Adrenal gland (tissue), 12 donors: Measurements from ENCODE around the gene UBE2L5. TPM values are rescaled to one million over a fixed set of nuclear protein-coding genes. Genes with fewer than 3 reads are reported as not detected.

Experiments used
- DNase-seq, 7 donors: peaks; one replicate each; pipeline ENCODE4 v3.0.0-alpha.2; 2019 to 2020
- H3K27ac ChIP-seq, 5 donors: fragments of 200-600 bp; sonication (generic) in 4 of 5; 1 replicate in 3 of 5; 2 replicates in 2 of 5; pipeline versions ENCODE4 v1.5.1 to v1.8.0; 2016 to 2020; ENCODE audit warnings: mild to moderate bottlenecking in 1 of 5
- H3K27me3 ChIP-seq: fragments of 200-600 bp; 2 replicates; pipeline ENCODE4 v1.8.0; 2021
- H3K36me3 ChIP-seq, 2 donors: fragments of 200-600 bp; replicated peaks in 1 of 2; 1 replicate in 1 of 2; 2 replicates in 1 of 2; pipeline versions ENCODE4 v1.5.1 to v1.8.0; 2018 to 2022
- H3K4me1 ChIP-seq, 2 donors: fragments of 200-600 bp; replicated peaks in 1 of 2; 1 replicate in 1 of 2; 2 replicates in 1 of 2; pipeline versions ENCODE4 v1.5.1 to v1.8.0; 2018 to 2021
- H3K4me3 ChIP-seq, 4 donors: fragments of 200-600 bp; sonication (generic) in 3 of 4; one replicate each; pipeline ENCODE4 v1.5.1; 2016 to 2018
- H3K9me3 ChIP-seq, 3 donors: fragments of 200-600 bp; sonication (generic) in 1 of 3; replicated peaks in 1 of 3; 1 replicate in 2 of 3; 2 replicates in 1 of 3; pipeline versions ENCODE4 v1.5.1 to v1.8.0; 2016 to 2021
- POLR2A ChIP-seq, 2 donors: fragments of 450-650 bp; IDR thresholded peaks; one replicate each; pipeline ENCODE4 v1.6.1; 2017; ENCODE audit warnings: antibody characterized with exemption in 2 of 2, mild to moderate bottlenecking in 2 of 2, moderate library complexity in 1 of 2
- WGBS, 4 donors: extraction: QIAGEN DNeasy Blood & Tissue Kit in 2 of 4; methylation state at CpG; one replicate each; pipeline versions ENCODE4 v1.1.5 to v1.1.7; 2013 to 2017; 5-methylcytosine and 5-hydroxymethylcytosine counted together
- intact Hi-C, 2 donors: fragments of 100-400 bp; cut with DNase I; formaldehyde crosslinking; loops; one replicate each; pipeline versions ENCODE4 v1.14.1 to v1.15.0; 2022 to 2023
- polyA plus RNA-seq, 3 donors: library from polyadenylated mRNA; stranded (reverse); fragments of 200-250 nt in 2 of 3; fragments of 350-450 nt in 1 of 3; fragmentation: Illumina TruSeq in 1 of 3; extraction: RNeasy Lipid Tissue Mini Kit (QIAGEN cat#74804) in 1 of 3; gene quantifications; one replicate each; pipeline ENCODE4 v1.2.3, GENCODE V29; 2013 to 2014
- total RNA-seq, 9 donors: library from RNA; depleted of rRNA in 4 of 9; stranded (reverse); fragments of >200 nt in 4 of 9; fragments of 120-200 nt in 1 of 9; fragmentation: NEBNext Ultra II Directional in 1 of 9; extraction: Animal tissue kit (Norgen Biotek cat#: 25700) in 1 of 9; gene quantifications; one replicate each; pipeline versions ENCODE4 v1.1.0 to v1.2.4, GENCODE V29; 2013 to 2023
- TF ChIP-seq, protein P1 (sequence below), 6 experiments: fragments of 450-650 bp in 4 of 6; fragments of 200-600 bp in 2 of 6; sonication (generic) in 1 of 6; IDR thresholded peaks; 1 replicate in 5 of 6; 2 replicates in 1 of 6; pipeline versions ENCODE4 v1.5.1 to v1.8.0; 2016 to 2021; ENCODE audit warnings: antibody characterized with exemption in 6 of 6, mild to moderate bottlenecking in 2 of 6, moderate library complexity in 1 of 6
- donor health status: healthy with polysubstance abuse.
- donor health status: Bipolar disorder and iron deficiency.
- donor health status: DM: yes; HTN: yes; CAD: no.
- donor health status: DM: no; HTN: no; CAD: no.
- donor health status: DM: no; HTN: no; CAD: no.
- donor health status: DM: yes; HTN: yes; CAD: no.

Gene UBE2L5
- total and polyA plus RNA-seq, 12 donors = 0.03 to 0.28 (median 0.17) TPM; not detected in 8

- Histone ChIP-seq H3K4me1 (peaks cover 4 to 13% of the 10 kb centered on the region in 2 donors), H3K36me3 (no peaks in the 10 kb centered on the region), H3K27me3 (no peaks in the 10 kb centered on the region), H3K27ac (peak overlapping the region; percentile 69 to 93 (median 88)), H3K9me3 (no peaks in the 10 kb centered on the region), H3K4me3 (peak overlapping the region in 3 of 4 donors; percentile 20 to 67 (median 32))
- no peak for TF ChIP-seq POLR2A (IDR thresholded peaks at IDR 0.05)
- TF ChIP-seq, protein P1, sequence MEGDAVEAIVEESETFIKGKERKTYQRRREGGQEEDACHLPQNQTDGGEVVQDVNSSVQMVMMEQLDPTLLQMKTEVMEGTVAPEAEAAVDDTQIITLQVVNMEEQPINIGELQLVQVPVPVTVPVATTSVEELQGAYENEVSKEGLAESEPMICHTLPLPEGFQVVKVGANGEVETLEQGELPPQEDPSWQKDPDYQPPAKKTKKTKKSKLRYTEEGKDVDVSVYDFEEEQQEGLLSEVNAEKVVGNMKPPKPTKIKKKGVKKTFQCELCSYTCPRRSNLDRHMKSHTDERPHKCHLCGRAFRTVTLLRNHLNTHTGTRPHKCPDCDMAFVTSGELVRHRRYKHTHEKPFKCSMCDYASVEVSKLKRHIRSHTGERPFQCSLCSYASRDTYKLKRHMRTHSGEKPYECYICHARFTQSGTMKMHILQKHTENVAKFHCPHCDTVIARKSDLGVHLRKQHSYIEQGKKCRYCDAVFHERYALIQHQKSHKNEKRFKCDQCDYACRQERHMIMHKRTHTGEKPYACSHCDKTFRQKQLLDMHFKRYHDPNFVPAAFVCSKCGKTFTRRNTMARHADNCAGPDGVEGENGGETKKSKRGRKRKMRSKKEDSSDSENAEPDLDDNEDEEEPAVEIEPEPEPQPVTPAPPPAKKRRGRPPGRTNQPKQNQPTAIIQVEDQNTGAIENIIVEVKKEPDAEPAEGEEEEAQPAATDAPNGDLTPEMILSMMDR (IDR thresholded peaks at IDR 0.05) = peak in 3 of 6 experiments; percentile 6 to 17 (median 6)
- intact Hi-C loops = no loop called here
- DNase-seq = no peak
- 1 to 3% (median 2%) methylated on average over 7 of the region's 7 CpGs for WGBS, 4 donors
Observed at GRCh38 chr13:30394751-30395191, 27.5 kb upstream of the UBE2L5 start.

- Histone ChIP-seq H3K9me3 (no peaks in the 10 kb centered on the region), H3K4me3 (peak overlapping the region in 3 of 4 donors; percentile 20 to 67 (median 32)), H3K4me1 (peaks cover 4 to 13% of the 10 kb centered on the region in 2 donors), H3K36me3 (no peaks in the 10 kb centered on the region), H3K27me3 (no peaks in the 10 kb centered on the region), H3K27ac (peak overlapping the region; percentile 69 to 93 (median 88))
- peak; percentile 84 to 98 (median 96) for DNase-seq
- TF ChIP-seq POLR2A (IDR thresholded peaks at IDR 0.05) = peak; percentile 36 to 89
- TF ChIP-seq, protein P1 (IDR thresholded peaks at IDR 0.05) = no peak
- intact Hi-C loops = no loop called here
- WGBS, 4 donors = 1 to 12% (median 2%) methylated on average over 19 of the region's 19 CpGs
Observed at GRCh38 chr13:30395192-30396158, 26.8 kb upstream of the UBE2L5 start.

GRCh38 chr13:30396434-30397075 lies 25.7 kb upstream of the UBE2L5 start:
- peak overlapping the region in 4 of 5 donors; percentile 84 to 93 (median 90) for H3K27ac ChIP-seq

More at GRCh38 chr13:30396434-30397075, 25.7 kb upstream of the UBE2L5 start:
- no peak overlapping the region for H3K4me3 ChIP-seq
- intact Hi-C loops = no loop called here
- no peaks in the 10 kb centered on the region for H3K27me3 ChIP-seq
- peaks cover 4 to 13% of the 10 kb centered on the region in 2 donors for H3K4me1 ChIP-seq
- peak in 2 of 7 donors; percentile 17 to 27 for DNase-seq
- TF ChIP-seq POLR2A (IDR thresholded peaks at IDR 0.05) = no peak
- TF ChIP-seq, protein P1 (IDR thresholded peaks at IDR 0.05) = no peak
- H3K36me3 ChIP-seq = no peaks in the 10 kb centered on the region
- H3K9me3 ChIP-seq = no peaks in the 10 kb centered on the region
- WGBS, 4 donors = 66 to 84% (median 72%) methylated on average over 8 of the region's 8 CpGs
